Progenitor cell of endocrine pancreas (in vitro differentiated cells): ENCODE measurements around the gene TNFSF12. TPM values are rescaled to one million over a fixed set of nuclear protein-coding genes. Genes with fewer than 3 reads are reported as not detected.

Experiments used
- DNase-seq: peaks from one replicate; pipeline ENCODE4 v3.0.0; 2021; ENCODE audit warnings: low spot score; ENCODE audit not compliant: unreplicated experiment
- H3K27ac Mint-ChIP-seq: 2 replicates; pipeline ENCODE4 v1.8.0; 2021; ENCODE audit warnings: mild to moderate bottlenecking, moderate library complexity, mixed read lengths
- H3K27me3 Mint-ChIP-seq: 2 replicates; pipeline ENCODE4 v1.8.0; 2021; ENCODE audit warnings: mixed read lengths
- H3K36me3 Mint-ChIP-seq: 2 replicates; pipeline ENCODE4 v1.8.0; 2022; ENCODE audit warnings: mixed read lengths; ENCODE audit not compliant: insufficient read depth
- H3K4me1 Mint-ChIP-seq: 2 replicates; pipeline ENCODE4 v1.8.0; 2021; ENCODE audit warnings: low read depth, mixed read lengths
- H3K4me3 Mint-ChIP-seq: 2 replicates; pipeline ENCODE4 v1.8.0; 2021; ENCODE audit warnings: low read depth, mild to moderate bottlenecking, moderate library complexity, mixed read lengths
- H3K9me3 Mint-ChIP-seq: 2 replicates; pipeline ENCODE4 v1.8.0; 2021; ENCODE audit warnings: low read depth, mixed read lengths
- total RNA-seq: library from RNA; stranded (reverse); gene quantifications from 2 replicates; pipeline ENCODE4 v1.2.1, GENCODE V29; 2021
- TF ChIP-seq, protein P1 (sequence below): fragments of 200-600 bp; sonication (generic); IDR thresholded peaks from one replicate; pipeline ENCODE4 v1.5.0; 2021; ENCODE audit warnings: antibody characterized with exemption, mild to moderate bottlenecking; ENCODE audit not compliant: unreplicated experiment

TNFSF12 gene
- total RNA-seq, 1 donor from 2014 or later: 9.4 TPM

GRCh38 chr17:7572338-7572587, 23.4 kb downstream of the TNFSF12 start:
- Mint-ChIP-seq H3K4me3 (peak overlapping the region; percentile 98), H3K4me1 (peaks cover 21% of the 10 kb centered on the region), H3K27ac (peak overlapping the region; percentile 97), H3K27me3 (no peaks in the 10 kb centered on the region), H3K9me3 (no peaks in the 10 kb centered on the region), H3K36me3 (peaks cover 43% of the 10 kb centered on the region)
- DNase-seq: no peak
- TF ChIP-seq, protein P1, sequence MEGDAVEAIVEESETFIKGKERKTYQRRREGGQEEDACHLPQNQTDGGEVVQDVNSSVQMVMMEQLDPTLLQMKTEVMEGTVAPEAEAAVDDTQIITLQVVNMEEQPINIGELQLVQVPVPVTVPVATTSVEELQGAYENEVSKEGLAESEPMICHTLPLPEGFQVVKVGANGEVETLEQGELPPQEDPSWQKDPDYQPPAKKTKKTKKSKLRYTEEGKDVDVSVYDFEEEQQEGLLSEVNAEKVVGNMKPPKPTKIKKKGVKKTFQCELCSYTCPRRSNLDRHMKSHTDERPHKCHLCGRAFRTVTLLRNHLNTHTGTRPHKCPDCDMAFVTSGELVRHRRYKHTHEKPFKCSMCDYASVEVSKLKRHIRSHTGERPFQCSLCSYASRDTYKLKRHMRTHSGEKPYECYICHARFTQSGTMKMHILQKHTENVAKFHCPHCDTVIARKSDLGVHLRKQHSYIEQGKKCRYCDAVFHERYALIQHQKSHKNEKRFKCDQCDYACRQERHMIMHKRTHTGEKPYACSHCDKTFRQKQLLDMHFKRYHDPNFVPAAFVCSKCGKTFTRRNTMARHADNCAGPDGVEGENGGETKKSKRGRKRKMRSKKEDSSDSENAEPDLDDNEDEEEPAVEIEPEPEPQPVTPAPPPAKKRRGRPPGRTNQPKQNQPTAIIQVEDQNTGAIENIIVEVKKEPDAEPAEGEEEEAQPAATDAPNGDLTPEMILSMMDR: no peak

DNA sequence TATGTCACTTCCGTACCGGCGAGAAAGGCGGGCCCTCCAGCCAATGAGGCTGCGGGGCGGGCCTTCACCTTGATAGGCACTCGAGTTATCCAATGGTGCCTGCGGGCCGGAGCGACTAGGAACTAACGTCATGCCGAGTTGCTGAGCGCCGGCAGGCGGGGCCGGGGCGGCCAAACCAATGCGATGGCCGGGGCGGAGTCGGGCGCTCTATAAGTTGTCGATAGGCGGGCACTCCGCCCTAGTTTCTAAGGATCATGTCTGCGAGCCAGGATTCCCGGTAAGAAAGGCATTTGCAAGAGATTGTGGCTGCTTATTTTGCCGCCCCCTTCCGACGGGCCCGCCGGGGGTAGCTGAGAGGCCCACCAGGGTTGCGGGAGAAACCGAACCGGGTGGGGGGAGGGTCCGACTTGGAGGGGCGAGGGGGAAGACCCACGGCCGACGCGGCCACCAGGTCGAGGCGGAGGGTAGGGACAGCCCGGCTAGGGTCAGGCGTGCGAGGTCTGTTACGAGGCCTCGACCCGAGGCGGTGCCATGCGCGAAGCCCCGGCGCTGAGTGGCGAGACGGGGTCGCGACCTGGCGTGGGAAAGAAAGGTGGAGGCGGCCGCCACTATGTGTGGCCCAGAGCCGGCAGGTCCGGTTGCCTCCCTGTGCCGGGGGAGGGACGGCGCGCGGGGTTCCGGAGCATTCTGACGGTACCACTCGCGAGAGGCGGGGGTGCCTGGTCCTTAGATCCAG, 23.9 kb downstream of the TNFSF12 start:
- Mint-ChIP-seq H3K36me3 (peaks cover 42% of the 10 kb centered on the region), H3K4me3 (peak overlapping the region; percentile 98), H3K9me3 (no peaks in the 10 kb centered on the region), H3K27ac (peak overlapping the region; percentile 97), H3K27me3 (no peaks in the 10 kb centered on the region), H3K4me1 (peaks cover 21% of the 10 kb centered on the region)
- peak; percentile 100 for DNase-seq
- TF ChIP-seq, protein P1: no peak

DNA sequence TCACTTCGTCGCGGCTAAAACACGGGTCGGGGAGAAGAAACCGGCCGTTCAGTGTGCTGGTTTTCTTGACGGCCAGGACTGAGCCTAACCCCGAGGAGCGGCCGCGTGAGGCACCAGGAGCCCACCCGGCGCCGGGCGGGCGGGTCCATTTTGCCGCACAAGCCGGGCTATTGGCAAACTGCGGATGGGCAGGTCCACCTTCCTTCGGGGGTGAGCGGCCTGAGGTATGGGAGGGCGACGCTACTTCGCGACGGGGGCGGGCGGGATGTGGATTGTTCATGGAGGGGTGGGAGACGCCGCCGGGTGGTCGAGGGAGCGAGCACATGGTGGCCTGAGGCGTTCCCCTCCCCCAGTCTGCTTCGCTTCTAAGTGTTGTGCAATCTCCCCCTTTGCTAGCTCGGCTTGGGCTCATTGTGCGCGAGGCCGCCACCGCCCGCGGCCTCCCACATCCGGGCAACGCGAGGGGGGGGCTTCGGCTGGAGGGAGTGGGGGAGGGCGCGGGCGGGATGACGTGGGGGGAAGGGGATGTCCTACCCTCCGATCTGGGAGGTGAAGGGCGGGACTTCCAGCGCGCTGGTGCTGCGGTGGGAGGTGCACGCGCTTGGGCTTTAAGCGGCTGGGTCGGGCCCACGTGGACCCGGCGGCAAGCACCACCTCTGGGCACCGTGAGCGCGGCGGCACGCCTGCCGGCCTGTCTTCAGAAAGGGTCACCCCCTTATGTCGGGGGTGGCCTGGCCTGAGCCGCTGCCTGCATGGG, 24.6 kb downstream of the TNFSF12 start:
- Mint-ChIP-seq H3K36me3 (peaks cover 46% of the 10 kb centered on the region), H3K27me3 (no peaks in the 10 kb centered on the region), H3K27ac (peak overlapping the region; percentile 97), H3K4me1 (peaks cover 24% of the 10 kb centered on the region), H3K9me3 (no peaks in the 10 kb centered on the region), H3K4me3 (peak overlapping the region; percentile 98)
- TF ChIP-seq, protein P1: no peak
- DNase-seq: peak; percentile 73

GRCh38 chr17:7574176-7574953, 25.5 kb downstream of the TNFSF12 start:
- H3K27ac Mint-ChIP-seq: peak overlapping the region; percentile 97
- peaks cover 48% of the 10 kb centered on the region for H3K36me3 Mint-ChIP-seq
- H3K9me3 Mint-ChIP-seq: no peaks in the 10 kb centered on the region
- no peak for DNase-seq
- no peaks in the 10 kb centered on the region for H3K27me3 Mint-ChIP-seq
- peaks cover 29% of the 10 kb centered on the region for H3K4me1 Mint-ChIP-seq
- TF ChIP-seq, protein P1: no peak
- peak overlapping the region; percentile 98 for H3K4me3 Mint-ChIP-seq

DNA sequence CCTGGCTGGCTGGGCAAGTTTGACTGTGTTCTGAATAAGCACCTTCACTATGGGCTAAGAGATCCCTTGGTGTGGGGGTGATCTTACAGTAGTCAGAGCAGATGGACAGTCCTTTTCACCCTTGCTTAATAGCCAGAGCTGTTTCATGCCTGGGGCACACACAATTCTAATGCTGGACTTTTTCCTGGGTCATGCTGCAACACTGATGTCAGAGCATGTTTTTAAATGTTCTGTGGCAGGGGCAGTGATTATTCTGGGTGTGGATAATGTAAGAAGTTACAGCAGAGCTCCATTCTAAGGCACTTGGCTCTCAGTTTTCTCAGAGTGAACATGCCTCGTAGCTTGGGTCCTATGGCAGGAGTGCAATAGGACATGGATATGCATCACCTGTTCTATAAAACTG, 26.6 kb downstream of the TNFSF12 start:
- peaks cover 34% of the 10 kb centered on the region for H3K4me1 Mint-ChIP-seq
- peak overlapping the region; percentile 97 for H3K27ac Mint-ChIP-seq
- peaks cover 43% of the 10 kb centered on the region for H3K36me3 Mint-ChIP-seq
- H3K9me3 Mint-ChIP-seq: no peaks in the 10 kb centered on the region
- peak overlapping the region; percentile 98 for H3K4me3 Mint-ChIP-seq
- no peaks in the 10 kb centered on the region for H3K27me3 Mint-ChIP-seq
- TF ChIP-seq, protein P1: no peak
- DNase-seq: no peak
